Measurements from ENCODE around the gene FUT8. TPM values are rescaled to one million over a fixed set of nuclear protein-coding genes. Genes with fewer than 3 reads are reported as not detected.

Gene FUT8
- polyA plus RNA-seq, 1 experiment, result 45.1 TPM

- ChIA-PET CTCF (no interaction called here), POLR2A (no interaction called here)
- no peak overlapping the region for H3K4me3 ChIP-seq (ENCODE audit: low read depth, low read length)
- no peaks in the 10 kb centered on the region for H3K27me3 ChIP-seq (ENCODE audit: control insufficient read depth, insufficient read depth, low read length)
- no peak for TF ChIP-seq CTCF (IDR thresholded peaks at IDR 0.05; ENCODE audit: low read depth, low read length)
- H3K9me3 ChIP-seq (ENCODE audit: control insufficient read depth, insufficient read depth, low read length), result peaks cover 11% of the 10 kb centered on the region; the same call in 1 of the 2 replicates
- DNase-seq (ENCODE audit: low read depth, low spot score), result no peak
- H3K27ac ChIP-seq (ENCODE audit: low read depth, low read length), result no peak overlapping the region
Measured at GRCh38 chr14:65720171-65720570, 307.6 kb downstream of the FUT8 start.

GRCh38 chr14:65720743-65721142, 308.2 kb downstream of the FUT8 start:
- Histone ChIP-seq H3K9me3 (ENCODE audit: control insufficient read depth, insufficient read depth, low read length) (peaks cover 11% of the 10 kb centered on the region; the same call in 1 of the 2 replicates), H3K27me3 (ENCODE audit: control insufficient read depth, insufficient read depth, low read length) (no peaks in the 10 kb centered on the region), H3K27ac (ENCODE audit: low read depth, low read length) (no peak overlapping the region), H3K4me3 (ENCODE audit: low read depth, low read length) (no peak overlapping the region)
- TF ChIP-seq CTCF (IDR thresholded peaks at IDR 0.05; ENCODE audit: low read depth, low read length), result no peak
- no peak for DNase-seq (ENCODE audit: low read depth, low spot score)
- POLR2A ChIA-PET, result no interaction called here
- CTCF ChIA-PET, result interaction anchor here (0.6 kb wide), 1 partner anchor 429 kb away, joined by 9 read pairs; no protein-coding TSS in a partner anchor

GRCh38 chr14:65723348-65723747, 310.8 kb downstream of the FUT8 start:
- no peaks in the 10 kb centered on the region for H3K27me3 ChIP-seq (ENCODE audit: control insufficient read depth, insufficient read depth, low read length)
- DNase-seq (ENCODE audit: low read depth, low spot score), result no peak
- no peak overlapping the region for H3K4me3 ChIP-seq (ENCODE audit: low read depth, low read length)
- no peak overlapping the region for H3K27ac ChIP-seq (ENCODE audit: low read depth, low read length)
- no peak for TF ChIP-seq CTCF (IDR thresholded peaks at IDR 0.05; ENCODE audit: low read depth, low read length)
- H3K9me3 ChIP-seq (ENCODE audit: control insufficient read depth, insufficient read depth, low read length), result no peaks in the 10 kb centered on the region
- ChIA-PET POLR2A (no interaction called here), CTCF (interaction anchor here (0.6 kb wide), 1 partner anchor 308 kb away, joined by 4 read pairs; no protein-coding TSS in a partner anchor)

GRCh38 chr14:65728604-65729003, 316.1 kb downstream of the FUT8 start:
- CTCF ChIA-PET, result no interaction called here
- no peak for TF ChIP-seq CTCF (IDR thresholded peaks at IDR 0.05; ENCODE audit: low read depth, low read length)
- no peak for DNase-seq (ENCODE audit: low read depth, low spot score)
- POLR2A ChIA-PET, result no interaction called here
- H3K9me3 ChIP-seq (ENCODE audit: control insufficient read depth, insufficient read depth, low read length), result no peaks in the 10 kb centered on the region
- H3K27me3 ChIP-seq (ENCODE audit: control insufficient read depth, insufficient read depth, low read length), result no peaks in the 10 kb centered on the region
- no peak overlapping the region for H3K27ac ChIP-seq (ENCODE audit: low read depth, low read length)
- H3K4me3 ChIP-seq (ENCODE audit: low read depth, low read length), result no peak overlapping the region

- ChIA-PET CTCF (no interaction called here), POLR2A (no interaction called here)
- no peak overlapping the region for H3K27ac ChIP-seq (ENCODE audit: low read depth, low read length)
- no peak overlapping the region for H3K4me3 ChIP-seq (ENCODE audit: low read depth, low read length)
- no peak for DNase-seq (ENCODE audit: low read depth, low spot score)
- TF ChIP-seq CTCF (IDR thresholded peaks at IDR 0.05; ENCODE audit: low read depth, low read length), result no peak
- no peaks in the 10 kb centered on the region for H3K9me3 ChIP-seq (ENCODE audit: control insufficient read depth, insufficient read depth, low read length)
- H3K27me3 ChIP-seq (ENCODE audit: control insufficient read depth, insufficient read depth, low read length), result no peaks in the 10 kb centered on the region
Measured at GRCh38 chr14:65729566-65729965, 317.0 kb downstream of the FUT8 start.
